Activated CD4-positive, alpha-beta T cell treated with anti-CD3 and anti-CD28 coated beads, Interleukin-10, Interleukin-2, amounts not matched to agents 100 ng/mL and 50 ng/mL, durations not matched to agents 16 hours and 8 hours (primary cell): ENCODE data around the gene DGKQ.
"Not testable (repeated sequence)": the region's sequence is repeated elsewhere in the genome, so short reads cannot be mapped to it uniquely, and the experiment has no call there.

Source experiments
- DNase-seq: peaks from one replicate; pipeline ENCODE4 v3.0.0-alpha.2; 2020

The DGKQ gene

DNA sequence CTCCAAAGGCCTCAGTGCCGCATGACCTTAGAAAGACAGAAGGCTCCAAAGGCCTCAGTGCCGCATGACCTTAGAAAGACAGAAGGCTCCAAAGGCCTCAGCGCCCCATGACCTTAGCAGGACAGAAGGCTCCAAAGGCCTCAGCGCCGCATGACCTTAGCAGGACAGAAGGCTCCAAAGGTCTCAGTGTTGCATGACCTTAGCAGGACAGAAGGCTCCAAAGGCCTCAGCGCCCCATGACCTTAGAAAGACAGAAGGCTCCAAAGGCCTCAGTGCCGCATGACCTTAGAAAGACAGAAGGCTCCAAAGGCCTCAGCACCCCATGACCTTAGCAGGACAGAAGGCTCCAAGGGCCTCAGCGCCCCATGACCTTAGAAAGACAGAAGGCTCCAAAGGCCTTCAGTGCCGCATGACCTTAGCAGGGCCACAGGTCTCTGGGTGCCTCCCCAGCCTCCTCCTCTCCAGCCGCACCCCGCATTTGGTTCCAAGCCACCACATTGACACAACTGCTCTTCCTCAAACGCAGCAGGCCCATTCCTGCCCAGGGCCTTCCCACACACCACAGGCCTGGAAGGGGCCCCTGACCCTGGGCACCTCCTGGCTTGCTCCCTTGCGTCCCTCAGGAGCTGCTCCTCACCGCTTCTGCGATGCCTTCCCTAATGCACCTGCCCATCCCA lies 54.2 kb downstream of the DGKQ start:
- not testable (repeated sequence) for DNase-seq

DNA sequence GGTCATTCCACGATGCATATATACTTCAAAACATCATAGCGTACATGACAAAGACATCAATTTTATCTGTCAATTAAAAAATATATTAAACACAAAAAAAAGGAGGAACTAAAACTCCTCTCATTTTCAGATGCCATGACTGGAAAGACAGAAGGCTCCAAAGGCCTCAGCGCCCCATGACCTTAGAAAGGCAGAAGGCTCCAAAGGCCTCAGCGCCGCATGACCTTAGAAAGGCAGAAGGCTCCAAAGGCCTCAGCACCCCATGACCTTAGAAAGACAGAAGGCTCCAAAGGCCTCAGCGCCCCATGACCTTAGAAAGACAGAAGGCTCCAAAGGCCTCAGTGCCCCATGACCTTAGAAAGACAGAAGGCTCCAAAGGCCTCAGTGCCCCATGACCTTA lies 54.8 kb downstream of the DGKQ start:
- DNase-seq: not testable (repeated sequence)

DNA sequence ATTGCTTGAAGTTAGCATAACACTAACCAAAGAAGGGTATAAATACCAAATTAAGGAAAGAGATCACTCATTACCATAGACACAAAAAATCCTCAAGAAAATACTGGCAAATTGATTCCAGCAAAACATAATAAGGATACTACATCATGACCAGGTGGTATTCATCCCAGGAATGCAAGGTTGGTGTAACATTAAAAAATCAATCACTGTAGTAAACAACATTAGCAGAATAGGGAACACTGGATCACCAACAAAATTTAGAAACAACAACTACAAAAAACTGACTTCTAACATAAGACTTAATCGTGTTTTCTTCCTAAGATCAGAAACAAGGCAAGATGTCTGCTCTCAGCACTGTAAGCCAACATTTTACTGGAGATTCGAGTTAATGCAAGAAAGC lies 55.4 kb downstream of the DGKQ start:
- no peak for DNase-seq

DNA sequence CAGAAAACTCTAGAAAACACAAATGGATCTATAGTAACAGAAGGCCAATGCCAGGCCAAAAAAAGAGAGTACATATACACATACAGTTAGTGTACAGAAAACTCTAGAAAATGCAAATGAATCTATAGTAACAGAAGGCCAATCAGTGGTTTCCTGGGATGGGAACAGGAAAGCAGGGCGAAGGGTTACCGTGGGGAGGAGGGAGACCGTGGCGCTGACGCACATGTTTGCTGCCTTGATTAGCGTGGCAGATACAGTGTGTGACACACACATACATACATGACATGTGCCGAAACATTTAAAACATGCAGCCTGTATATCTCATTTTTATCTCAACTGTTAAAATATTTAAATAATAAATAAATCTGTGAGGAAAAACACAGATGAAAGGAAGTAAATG lies 55.9 kb downstream of the DGKQ start:
- no peak for DNase-seq

GRCh38 chr4:915595-915994 lies 57.8 kb downstream of the DGKQ start:
- DNase-seq: no peak

- DNase-seq: no peak
Measured at GRCh38 chr4:915041-915474, 58.3 kb downstream of the DGKQ start.

DNA sequence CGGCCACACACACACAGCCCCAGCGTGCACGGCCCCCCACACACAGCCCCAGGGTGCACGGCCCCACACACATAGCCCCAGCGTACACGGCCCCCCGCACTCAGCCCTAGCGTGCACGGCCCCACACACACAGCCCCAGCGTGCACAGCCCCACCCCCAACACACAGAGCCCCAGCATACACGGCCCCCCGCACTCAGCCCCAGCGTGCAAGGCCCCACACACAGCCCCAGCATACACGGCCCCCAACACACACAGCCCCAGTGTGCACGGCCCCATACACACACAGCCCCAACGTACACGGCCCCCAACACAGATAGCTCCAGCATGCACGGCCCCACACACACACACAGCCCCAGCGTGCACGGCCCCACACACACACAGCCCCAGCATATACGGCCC lies 58.8 kb downstream of the DGKQ start:
- DNase-seq: no peak

GRCh38 chr4:913280-913618 lies 60.1 kb downstream of the DGKQ start:
- DNase-seq: no peak

- no peak for DNase-seq
Measured at GRCh38 chr4:912548-913279, 60.7 kb downstream of the DGKQ start.

DNA sequence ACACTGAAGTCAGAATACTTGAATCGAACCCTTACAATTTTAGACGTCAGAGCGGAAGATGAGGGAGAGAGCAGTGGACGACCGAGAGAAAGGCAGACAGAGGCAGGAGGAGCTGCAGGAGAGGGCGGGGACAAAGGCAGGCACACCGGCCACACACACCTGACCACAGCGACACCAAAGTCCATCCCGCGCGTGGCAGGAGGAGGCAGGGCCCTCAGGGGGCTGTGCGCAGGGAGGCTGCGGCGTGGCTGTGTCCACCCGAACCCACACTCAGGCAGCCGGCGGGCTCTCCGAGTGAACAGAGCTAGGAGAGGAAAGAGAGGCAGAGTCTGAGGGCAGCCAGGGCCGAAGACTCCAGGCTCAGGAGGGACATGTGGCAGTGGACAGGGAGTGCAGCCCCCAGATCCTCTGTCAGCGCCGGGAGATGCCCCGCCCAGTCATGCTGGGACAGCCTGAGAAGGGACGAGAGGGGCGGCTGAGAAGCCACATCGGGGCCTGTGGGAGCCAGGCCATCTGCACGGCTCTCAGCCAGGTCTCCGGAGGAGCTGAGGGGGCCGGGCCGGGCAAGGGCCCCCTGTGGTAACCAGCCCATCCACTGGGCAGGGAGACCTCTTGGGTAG lies 61.4 kb downstream of the DGKQ start:
- DNase-seq: no peak

DNA sequence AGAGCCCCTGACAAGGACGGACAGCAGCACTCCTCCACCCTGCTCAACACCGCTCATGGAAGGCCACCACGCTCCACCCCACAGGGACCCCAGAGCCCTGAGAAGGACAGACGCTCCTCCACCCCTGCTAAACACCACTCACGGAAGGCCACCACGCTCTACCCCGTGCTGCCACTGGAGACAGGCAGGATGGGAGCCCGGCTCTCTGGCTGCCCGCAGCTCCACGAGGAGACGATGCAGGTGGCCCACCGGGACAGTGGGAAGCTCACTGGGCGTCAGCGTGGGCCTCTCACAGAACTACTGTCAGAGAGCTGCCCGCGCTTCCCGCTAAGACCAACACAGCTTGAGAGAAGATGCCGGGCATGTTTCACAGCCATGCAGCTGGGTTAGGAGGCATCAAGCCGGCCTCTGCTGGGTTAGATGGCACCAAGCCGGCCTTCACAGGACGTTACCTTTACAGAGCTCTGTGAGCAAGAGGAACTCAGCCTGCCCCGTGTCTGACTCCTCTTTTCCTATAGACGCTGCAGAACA lies 62.1 kb downstream of the DGKQ start:
- no peak for DNase-seq

GRCh38 chr4:910366-911091 lies 62.8 kb downstream of the DGKQ start:
- no peak for DNase-seq

DNA sequence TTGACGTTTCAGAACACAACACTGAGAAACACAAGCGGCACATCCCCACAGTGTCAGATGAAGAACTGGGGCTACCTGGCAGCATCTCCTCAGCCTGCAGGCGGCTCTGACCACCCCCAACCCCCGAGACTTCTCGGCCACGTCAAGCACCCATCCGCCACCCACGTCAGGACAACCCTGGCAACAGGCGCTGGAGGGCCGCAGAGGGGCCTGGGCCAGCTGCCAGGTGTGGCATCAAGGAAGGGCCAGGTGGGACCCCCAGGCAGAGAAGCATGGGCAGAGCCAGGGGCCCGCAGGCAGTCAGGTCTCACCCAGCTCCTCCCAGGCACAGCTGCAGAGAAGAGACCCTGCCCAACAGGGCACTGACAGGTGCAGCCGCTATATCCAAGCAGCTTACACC lies 63.5 kb downstream of the DGKQ start:
- no peak for DNase-seq

GRCh38 chr4:909131-909571 lies 64.2 kb downstream of the DGKQ start:
- DNase-seq: no peak
